Left ventricle myocardium inferior (tissue), 1 donor: Measurements from ENCODE around the gene FIBCD1. TPM values are rescaled to one million over a fixed set of nuclear protein-coding genes. Genes with fewer than 3 reads are reported as not detected.
A peak's percentile ranks its signal among the peaks of the same experiment; 100 is the strongest.

Experiments
- DNase-seq: peaks from one replicate; pipeline ENCODE4 v3.0.0-alpha.2; 2020
- H3K27ac ChIP-seq: fragments of 200-600 bp; replicated peaks from 2 replicates; pipeline ENCODE4 v1.8.0; 2021
- H3K27me3 ChIP-seq: fragments of 200-600 bp; 2 replicates; pipeline ENCODE4 v1.8.0; 2021; ENCODE audit warnings: low read depth
- H3K36me3 ChIP-seq: fragments of 200-600 bp; 2 replicates; pipeline ENCODE4 v1.8.0; 2021
- H3K4me1 ChIP-seq: fragments of 200-600 bp; 2 replicates; pipeline ENCODE4 v1.8.0; 2021
- H3K4me3 ChIP-seq: fragments of 200-600 bp; 2 replicates; pipeline ENCODE4 v1.8.0; 2021; ENCODE audit warnings: mild to moderate bottlenecking, moderate library complexity
- H3K9me3 ChIP-seq: fragments of 200-600 bp; replicated peaks from 2 replicates; pipeline ENCODE4 v1.8.0; 2021
- intact Hi-C: fragments of 100-400 bp; cut with micrococcal nuclease; formaldehyde crosslinking; loops from one replicate; pipeline ENCODE4 v1.11.0; 2022
- total RNA-seq: library from RNA; stranded (reverse); fragmentation: NEBNext Ultra II Directional; extraction: Animal tissue kit (Norgen Biotek cat#: 25700); gene quantifications from one replicate; pipeline ENCODE4 v1.2.1, GENCODE V29; 2021
- TF ChIP-seq, protein P1 (sequence below): fragments of 200-600 bp; IDR thresholded peaks from 2 replicates; pipeline ENCODE4 v1.8.0; 2021; ENCODE audit warnings: antibody characterized with exemption, mild to moderate bottlenecking, borderline replicate concordance
- donor health status: DM: no; HTN: yes; CAD: no; lungs with severe emphysema.

FIBCD1 gene
- total RNA-seq, 1 donor from 2014 or later, result 0.58 TPM

DNA sequence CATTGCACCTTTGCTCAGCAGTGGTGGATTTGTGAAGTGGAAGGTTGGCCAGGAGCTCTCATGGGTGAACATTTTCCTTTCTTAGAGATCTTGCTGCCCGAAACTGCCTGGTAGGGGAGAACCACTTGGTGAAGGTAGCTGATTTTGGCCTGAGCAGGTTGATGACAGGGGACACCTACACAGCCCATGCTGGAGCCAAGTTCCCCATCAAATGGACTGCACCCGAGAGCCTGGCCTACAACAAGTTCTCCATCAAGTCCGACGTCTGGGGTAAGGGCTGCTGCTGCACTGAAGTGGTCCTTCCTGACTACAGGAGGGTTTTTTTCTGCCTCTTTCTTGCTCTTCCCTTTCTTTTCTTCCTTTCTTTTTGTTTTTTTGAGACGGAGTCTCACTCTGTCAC lies 64.3 kb downstream of the FIBCD1 start:
- no peaks in the 10 kb centered on the region for H3K9me3 ChIP-seq
- TF ChIP-seq, protein P1, sequence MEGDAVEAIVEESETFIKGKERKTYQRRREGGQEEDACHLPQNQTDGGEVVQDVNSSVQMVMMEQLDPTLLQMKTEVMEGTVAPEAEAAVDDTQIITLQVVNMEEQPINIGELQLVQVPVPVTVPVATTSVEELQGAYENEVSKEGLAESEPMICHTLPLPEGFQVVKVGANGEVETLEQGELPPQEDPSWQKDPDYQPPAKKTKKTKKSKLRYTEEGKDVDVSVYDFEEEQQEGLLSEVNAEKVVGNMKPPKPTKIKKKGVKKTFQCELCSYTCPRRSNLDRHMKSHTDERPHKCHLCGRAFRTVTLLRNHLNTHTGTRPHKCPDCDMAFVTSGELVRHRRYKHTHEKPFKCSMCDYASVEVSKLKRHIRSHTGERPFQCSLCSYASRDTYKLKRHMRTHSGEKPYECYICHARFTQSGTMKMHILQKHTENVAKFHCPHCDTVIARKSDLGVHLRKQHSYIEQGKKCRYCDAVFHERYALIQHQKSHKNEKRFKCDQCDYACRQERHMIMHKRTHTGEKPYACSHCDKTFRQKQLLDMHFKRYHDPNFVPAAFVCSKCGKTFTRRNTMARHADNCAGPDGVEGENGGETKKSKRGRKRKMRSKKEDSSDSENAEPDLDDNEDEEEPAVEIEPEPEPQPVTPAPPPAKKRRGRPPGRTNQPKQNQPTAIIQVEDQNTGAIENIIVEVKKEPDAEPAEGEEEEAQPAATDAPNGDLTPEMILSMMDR, result no peak
- H3K27ac ChIP-seq, result no peak overlapping the region
- no peak for DNase-seq
- H3K4me3 ChIP-seq, result no peak overlapping the region
- intact Hi-C loops, result loop anchor here (10.0 kb wide), 1 partner anchor 60 kb away; the partner anchor contains the start of gene FIBCD1
- H3K27me3 ChIP-seq, result no peaks in the 10 kb centered on the region
- H3K36me3 ChIP-seq, result peaks cover 82% of the 10 kb centered on the region
- H3K4me1 ChIP-seq, result peaks cover 49% of the 10 kb centered on the region

- no peak for DNase-seq
- H3K4me1 ChIP-seq, result peaks cover 58% of the 10 kb centered on the region
- no peaks in the 10 kb centered on the region for H3K27me3 ChIP-seq
- H3K9me3 ChIP-seq, result no peaks in the 10 kb centered on the region
- peaks cover 77% of the 10 kb centered on the region for H3K36me3 ChIP-seq
- intact Hi-C loops, result loop anchor here (10.0 kb wide), 1 partner anchor 61 kb away; the partner anchor contains the start of gene FIBCD1
- H3K4me3 ChIP-seq, result no peak overlapping the region
- TF ChIP-seq, protein P1, result no peak
- peak overlapping the region; percentile 91 for H3K27ac ChIP-seq
Observed at GRCh38 chr9:130873966-130874365, 65.1 kb downstream of the FIBCD1 start.

DNA sequence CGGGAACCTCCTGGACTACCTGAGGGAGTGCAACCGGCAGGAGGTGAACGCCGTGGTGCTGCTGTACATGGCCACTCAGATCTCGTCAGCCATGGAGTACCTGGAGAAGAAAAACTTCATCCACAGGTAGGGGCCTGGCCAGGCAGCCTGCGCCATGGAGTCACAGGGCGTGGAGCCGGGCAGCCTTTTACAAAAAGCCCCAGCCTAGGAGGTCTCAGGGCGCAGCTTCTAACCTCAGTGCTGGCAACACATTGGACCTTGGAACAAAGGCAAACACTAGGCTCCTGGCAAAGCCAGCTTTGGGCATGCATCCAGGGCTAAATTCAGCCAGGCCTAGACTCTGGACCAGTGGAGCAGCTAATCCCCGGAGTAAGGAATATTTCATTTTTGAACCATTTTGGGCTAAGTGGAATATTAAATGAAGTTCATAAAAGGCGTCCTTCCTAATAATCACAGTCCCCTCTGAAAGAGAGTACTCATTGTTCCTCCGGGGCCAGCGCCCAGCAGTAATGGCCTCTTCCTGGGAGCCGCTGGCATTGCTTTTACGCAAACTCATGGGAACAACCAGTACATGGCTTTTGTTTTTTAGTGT lies 66.0 kb downstream of the FIBCD1 start:
- Histone ChIP-seq H3K36me3 (peaks cover 68% of the 10 kb centered on the region), H3K27me3 (no peaks in the 10 kb centered on the region), H3K9me3 (no peaks in the 10 kb centered on the region), H3K27ac (peak overlapping the region; percentile 91), H3K4me3 (no peak overlapping the region), H3K4me1 (peaks cover 65% of the 10 kb centered on the region)
- intact Hi-C loops, result loop anchor here (10.0 kb wide), 1 partner anchor 62 kb away; the partner anchor contains the start of gene FIBCD1
- TF ChIP-seq, protein P1, result no peak
- peak; percentile 70 for DNase-seq

DNA sequence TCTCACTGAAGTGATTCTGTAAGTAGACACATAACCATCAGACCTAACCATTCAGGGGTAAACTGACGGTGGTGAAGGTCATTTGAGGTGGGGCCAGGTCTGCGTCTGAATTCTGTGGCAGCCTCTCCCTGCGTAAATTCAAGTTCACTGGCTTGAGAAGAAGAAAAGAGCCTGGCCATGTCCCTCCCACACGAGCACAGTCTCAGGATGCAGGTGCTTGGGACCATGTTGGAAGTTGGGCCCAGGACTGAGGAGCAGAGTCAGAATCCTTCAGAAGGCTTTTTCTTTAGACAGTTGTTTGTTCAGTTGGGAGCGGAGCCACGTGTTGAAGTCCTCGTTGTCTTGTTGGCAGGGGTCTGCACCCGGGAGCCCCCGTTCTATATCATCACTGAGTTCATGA lies 66.5 kb downstream of the FIBCD1 start:
- TF ChIP-seq, protein P1, result no peak
- intact Hi-C loops, result loop anchor here (10.0 kb wide), 1 partner anchor 62 kb away; the partner anchor contains the start of gene FIBCD1
- H3K36me3 ChIP-seq, result peaks cover 63% of the 10 kb centered on the region
- no peak overlapping the region for H3K4me3 ChIP-seq
- DNase-seq, result no peak
- H3K27ac ChIP-seq, result peak overlapping the region; percentile 91
- H3K27me3 ChIP-seq, result no peaks in the 10 kb centered on the region
- no peaks in the 10 kb centered on the region for H3K9me3 ChIP-seq
- peaks cover 66% of the 10 kb centered on the region for H3K4me1 ChIP-seq

GRCh38 chr9:130872093-130872492 lies 67.0 kb downstream of the FIBCD1 start:
- Histone ChIP-seq H3K36me3 (peaks cover 59% of the 10 kb centered on the region), H3K27me3 (no peaks in the 10 kb centered on the region), H3K4me1 (peaks cover 66% of the 10 kb centered on the region), H3K27ac (peak overlapping the region; percentile 91), H3K4me3 (no peak overlapping the region), H3K9me3 (no peaks in the 10 kb centered on the region)
- no peak for DNase-seq
- intact Hi-C loops, result loop anchor here (10.0 kb wide), 1 partner anchor 63 kb away; the partner anchor contains the start of gene FIBCD1
- TF ChIP-seq, protein P1, result no peak
